ENCODE measurements around the gene TSPAN9. TPM values are rescaled to one million over a fixed set of nuclear protein-coding genes. Genes with fewer than 3 reads are reported as not detected.

The TSPAN9 gene
- total and polyA plus RNA-seq, 2 donors from 2014 or later, result 62.4 to 81.6 TPM

- Histone ChIP-seq H3K4me1 (ENCODE audit: control insufficient read depth in 2 of 3, insufficient read depth in 2 of 3, low read depth in 1 of 3, low read length in 3 of 3) (no peaks in the 10 kb centered on the region), H3K36me3 (ENCODE audit: control insufficient read depth in 2 of 3, insufficient read depth in 3 of 3, low read length in 3 of 3) (peaks cover 0 to 48% (median 25%) of the 10 kb centered on the region in 3 donors), H3K9ac (ENCODE audit: low read length in 3 of 3) (no peak overlapping the region), H3K27me3 (ENCODE audit: control insufficient read depth, insufficient read depth, low read length) (no peaks in the 10 kb centered on the region), H3K9me3 (ENCODE audit: control insufficient read depth in 2 of 3, insufficient read depth in 1 of 3, low read length in 3 of 3) (no peaks in the 10 kb centered on the region), H3K4me3 (ENCODE audit: low read length in 3 of 3) (no peak overlapping the region), H3K27ac (ENCODE audit: low read depth in 2 of 2, low read length in 2 of 2) (no peak overlapping the region)
- FAIRE-seq (no peak), DNase-seq (peak in 4 of 5 donors; percentile 56 to 72 (median 65))
- TF ChIP-seq CTCF (IDR thresholded peaks at IDR 0.05; ENCODE audit: borderline replicate concordance, extremely low read depth, insufficient read depth), result no peak
- intact Hi-C loops (cut with DNase I), result no loop called here
Measured at GRCh38 chr12:3281588-3282383, 204.6 kb downstream of the TSPAN9 start.

DNA sequence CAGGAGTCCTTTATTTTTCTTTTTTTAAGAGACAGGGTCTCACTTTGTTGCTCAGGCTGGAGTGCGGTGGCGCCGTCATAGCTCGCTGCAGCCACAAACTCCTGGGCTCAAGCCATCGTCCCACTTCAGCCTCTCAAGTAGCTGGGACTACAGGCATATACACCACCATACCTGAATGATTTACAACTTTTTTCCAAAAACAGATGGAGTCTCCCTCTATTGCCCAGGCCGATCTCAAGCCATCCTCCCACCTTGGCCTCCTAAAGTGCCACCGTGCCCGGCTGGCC lies 205.1 kb downstream of the TSPAN9 start:
- Histone ChIP-seq H3K27me3 (ENCODE audit: control insufficient read depth, insufficient read depth, low read length) (no peaks in the 10 kb centered on the region), H3K36me3 (ENCODE audit: control insufficient read depth in 2 of 3, insufficient read depth in 3 of 3, low read length in 3 of 3) (peaks cover 0 to 51% (median 29%) of the 10 kb centered on the region in 3 donors), H3K27ac (ENCODE audit: low read depth in 2 of 2, low read length in 2 of 2) (no peak overlapping the region), H3K4me1 (ENCODE audit: control insufficient read depth in 2 of 3, insufficient read depth in 2 of 3, low read depth in 1 of 3, low read length in 3 of 3) (no peaks in the 10 kb centered on the region), H3K4me3 (ENCODE audit: low read length in 3 of 3) (no peak overlapping the region), H3K9me3 (ENCODE audit: control insufficient read depth in 2 of 3, insufficient read depth in 1 of 3, low read length in 3 of 3) (no peaks in the 10 kb centered on the region), H3K9ac (ENCODE audit: low read length in 3 of 3) (no peak overlapping the region)
- intact Hi-C loops (cut with DNase I), result no loop called here
- DNase-seq, result no peak
- no peak for FAIRE-seq
- no peak for TF ChIP-seq CTCF (IDR thresholded peaks at IDR 0.05; ENCODE audit: borderline replicate concordance, extremely low read depth, insufficient read depth)

DNA sequence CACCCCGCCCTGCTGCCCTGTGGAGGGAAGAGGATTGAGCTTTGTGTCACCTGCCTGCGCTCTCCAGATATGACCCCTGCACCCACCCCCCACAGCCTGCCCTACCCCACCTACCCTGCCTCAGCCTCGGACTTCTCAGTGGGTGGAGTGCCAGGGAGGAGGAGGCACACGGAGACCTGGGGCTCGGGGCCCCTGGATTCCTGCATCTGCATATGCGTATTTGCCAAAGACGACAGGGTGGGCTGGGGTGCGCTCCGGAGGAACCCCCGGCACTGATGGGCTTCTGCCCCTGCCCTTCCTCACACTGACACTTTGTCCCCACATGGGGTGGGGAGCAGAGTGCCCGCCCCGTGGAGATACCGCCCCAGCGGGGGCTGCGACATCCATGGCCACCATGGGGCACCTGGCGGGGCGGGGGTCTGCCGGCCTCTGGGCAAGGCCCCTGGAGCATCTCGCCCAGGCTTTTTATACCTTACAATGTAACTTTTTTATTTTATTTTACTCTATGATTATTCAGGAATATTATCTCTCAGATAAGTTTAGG lies 206.0 kb downstream of the TSPAN9 start:
- Histone ChIP-seq H3K9me3 (ENCODE audit: control insufficient read depth in 2 of 3, insufficient read depth in 1 of 3, low read length in 3 of 3) (no peaks in the 10 kb centered on the region), H3K9ac (ENCODE audit: low read length in 3 of 3) (no peak overlapping the region), H3K27ac (ENCODE audit: low read depth in 2 of 2, low read length in 2 of 2) (no peak overlapping the region), H3K36me3 (ENCODE audit: control insufficient read depth in 2 of 3, insufficient read depth in 3 of 3, low read length in 3 of 3) (peaks cover 0 to 53% (median 32%) of the 10 kb centered on the region in 3 donors), H3K4me1 (ENCODE audit: control insufficient read depth in 2 of 3, insufficient read depth in 2 of 3, low read depth in 1 of 3, low read length in 3 of 3) (no peaks in the 10 kb centered on the region), H3K27me3 (ENCODE audit: control insufficient read depth, insufficient read depth, low read length) (no peaks in the 10 kb centered on the region), H3K4me3 (ENCODE audit: low read length in 3 of 3) (no peak overlapping the region)
- no peak for TF ChIP-seq CTCF (IDR thresholded peaks at IDR 0.05; ENCODE audit: borderline replicate concordance, extremely low read depth, insufficient read depth)
- DNase-seq, result no peak
- FAIRE-seq, result no peak
- intact Hi-C loops (cut with DNase I), result no loop called here
